Fibroblast of skin of left quadriceps (primary cell): ENCODE results near the gene NGEF.
"Not testable (repeated sequence)": the region's sequence is repeated elsewhere in the genome, so short reads cannot be mapped to it uniquely, and the experiment has no call there.

Source experiments
- DNase-seq, 2 experiments: peaks; one replicate each; pipeline ENCODE4 v3.0.0-alpha.2; 2013; ENCODE audit warnings: low read depth in 2 of 2

NGEF gene

DNA sequence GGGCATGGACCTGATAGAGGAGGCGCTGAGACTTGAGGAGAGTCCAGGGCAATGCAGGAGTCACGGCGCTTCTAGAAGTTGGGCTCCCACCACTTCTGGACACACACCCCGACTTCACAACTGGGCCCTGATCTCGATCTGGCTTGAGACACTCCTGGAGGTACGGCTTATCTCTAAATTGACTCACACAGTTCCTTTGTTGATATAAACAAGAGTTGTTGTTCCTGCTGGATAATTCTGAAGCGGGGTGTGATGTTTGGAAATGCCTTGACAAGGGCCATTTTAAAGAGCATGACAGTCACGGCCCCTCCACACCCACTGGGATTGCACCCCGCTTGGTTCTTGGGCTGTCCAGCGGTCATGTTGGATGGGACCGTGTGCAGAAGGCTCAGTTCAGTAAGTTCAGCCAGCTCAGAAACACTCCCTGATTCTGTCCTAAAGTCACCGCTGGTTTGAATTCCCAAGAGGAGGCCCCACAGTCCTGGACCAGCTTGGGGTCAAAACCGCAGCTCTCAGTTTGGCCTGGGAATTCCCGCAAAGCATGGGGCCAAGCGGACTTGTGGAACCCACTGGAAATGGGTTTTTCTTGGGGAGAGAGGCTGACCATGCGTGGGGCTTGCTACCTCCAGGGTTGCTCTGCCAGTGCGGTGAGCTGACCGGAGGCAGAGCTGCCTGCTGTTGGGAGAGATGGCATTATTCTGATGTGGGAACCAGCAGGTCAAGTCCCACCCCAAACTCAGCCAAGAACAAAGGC, 10.1 kb upstream of the NGEF start:
- DNase-seq: no peak

DNA sequence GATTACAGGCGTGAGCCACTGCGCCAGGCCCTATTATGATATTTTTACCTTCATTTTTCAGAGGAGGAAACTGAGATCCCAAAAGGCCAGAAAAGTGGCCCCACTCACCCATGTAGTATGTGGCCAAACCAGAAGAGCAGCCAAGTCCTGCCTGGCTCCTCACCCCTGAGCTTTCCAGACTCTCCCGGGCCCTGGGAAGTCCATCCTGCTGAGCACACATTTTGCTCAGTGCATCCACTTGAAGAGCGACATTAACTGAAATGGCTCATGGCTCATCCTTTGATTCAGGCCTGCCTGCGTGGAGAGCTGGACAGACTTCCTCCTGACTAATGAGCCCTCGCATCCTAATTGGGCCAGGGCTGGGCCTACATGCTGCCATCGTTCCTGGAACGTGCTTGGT, 9.5 kb upstream of the NGEF start:
- DNase-seq: no peak

DNA sequence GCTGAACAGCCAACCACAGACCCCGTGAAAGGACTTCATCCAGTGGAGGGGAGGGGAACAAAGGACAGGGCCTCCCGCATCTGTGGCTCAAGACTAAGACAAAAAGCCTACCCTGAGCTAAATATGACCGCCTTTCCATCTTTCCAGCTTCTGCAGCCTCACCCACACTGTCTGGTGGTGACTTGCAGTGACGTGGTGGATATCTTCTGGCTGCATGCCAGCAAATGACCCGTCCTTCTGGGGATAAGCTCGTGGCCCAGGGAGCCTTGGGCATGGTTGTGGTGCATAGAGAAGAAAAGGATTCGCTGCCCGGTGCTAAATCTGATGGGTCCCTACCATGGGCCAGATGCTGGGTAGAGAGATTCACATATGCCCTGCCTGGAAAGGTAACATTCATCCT, 8.7 kb upstream of the NGEF start:
- DNase-seq: no peak

DNA sequence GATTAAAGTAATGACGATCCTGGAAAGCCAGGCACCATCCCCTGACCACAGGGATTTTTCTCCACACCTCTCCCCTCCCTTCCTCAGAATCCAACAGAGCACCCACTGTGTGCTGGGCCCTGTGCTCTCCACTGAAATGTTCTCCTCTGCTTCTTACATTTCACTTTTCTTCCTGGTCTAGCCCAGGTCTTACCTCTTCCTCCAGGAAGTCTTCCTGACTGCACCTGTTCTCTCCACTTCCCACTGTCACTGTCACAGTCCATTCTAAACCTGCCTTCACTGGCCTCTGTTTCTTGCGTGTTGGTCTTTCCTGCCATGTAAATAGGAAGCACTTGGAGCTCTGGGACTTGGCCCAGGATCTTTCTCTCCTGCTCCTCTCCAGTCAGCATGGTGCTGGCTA, 7.4 kb upstream of the NGEF start:
- DNase-seq: no peak

DNA sequence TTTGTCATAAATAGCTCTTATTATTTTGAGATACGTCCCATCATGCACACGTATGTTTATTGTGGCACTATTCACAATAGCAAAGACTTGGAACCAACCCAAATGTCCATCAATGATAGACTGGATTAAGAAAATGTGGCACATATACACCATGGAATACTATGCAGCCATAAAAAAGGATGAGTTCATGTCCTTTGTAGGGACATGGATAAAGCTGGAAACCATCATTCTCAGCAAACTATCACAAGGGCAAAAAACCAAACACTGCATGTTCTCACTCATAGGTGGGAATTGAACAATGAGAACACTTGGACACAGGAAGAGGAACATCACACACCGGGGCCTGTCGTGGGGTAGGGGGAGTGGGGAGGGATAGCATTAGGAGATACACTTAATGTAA, 6.6 kb upstream of the NGEF start:
- not testable (repeated sequence) for DNase-seq

DNA sequence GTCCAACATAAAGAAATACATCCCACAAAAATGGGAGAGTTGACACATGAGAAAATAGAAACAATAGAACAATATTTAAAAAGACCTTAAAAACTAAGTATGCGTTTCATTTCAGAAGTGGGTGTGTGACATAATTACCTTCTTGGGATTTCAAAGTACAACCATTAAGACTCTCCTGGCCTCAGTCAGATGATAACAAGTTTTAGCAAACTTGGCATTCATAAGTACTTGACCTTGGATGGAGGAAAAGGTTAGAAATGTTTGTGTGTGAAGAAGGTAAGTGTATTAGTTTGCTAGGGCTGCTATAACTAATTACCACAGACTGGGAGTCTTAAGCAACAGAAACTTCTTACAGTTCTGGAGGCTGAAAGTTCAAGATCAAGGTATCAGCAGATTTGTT, 4.9 kb upstream of the NGEF start:
- DNase-seq: no peak

DNA sequence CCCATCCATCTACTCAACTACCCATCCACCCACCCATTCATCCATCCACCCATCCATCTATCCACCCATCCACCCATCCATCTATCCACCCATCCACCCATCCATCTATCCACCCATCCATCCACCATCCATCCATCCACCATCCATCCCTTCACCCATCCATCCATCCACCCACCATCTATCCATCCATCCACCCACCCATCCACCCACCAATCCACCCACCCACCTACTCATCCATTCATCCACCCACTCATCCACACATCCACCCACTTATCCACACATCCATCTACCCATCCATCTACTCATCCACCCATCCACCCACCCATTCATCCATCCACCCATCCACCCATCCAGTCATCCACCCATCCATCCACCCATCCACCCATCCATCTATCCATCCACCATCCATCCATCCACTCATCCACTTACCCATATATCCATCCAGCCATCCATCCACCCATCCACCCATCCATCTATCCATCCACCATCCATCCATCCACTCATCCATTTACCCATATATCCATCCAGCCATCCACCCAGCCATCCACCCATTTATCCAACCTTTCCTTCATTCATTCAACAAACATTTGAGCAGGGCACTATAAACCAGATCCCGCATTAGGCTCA, 2.1 kb upstream of the NGEF start:
- no peak for DNase-seq

DNA sequence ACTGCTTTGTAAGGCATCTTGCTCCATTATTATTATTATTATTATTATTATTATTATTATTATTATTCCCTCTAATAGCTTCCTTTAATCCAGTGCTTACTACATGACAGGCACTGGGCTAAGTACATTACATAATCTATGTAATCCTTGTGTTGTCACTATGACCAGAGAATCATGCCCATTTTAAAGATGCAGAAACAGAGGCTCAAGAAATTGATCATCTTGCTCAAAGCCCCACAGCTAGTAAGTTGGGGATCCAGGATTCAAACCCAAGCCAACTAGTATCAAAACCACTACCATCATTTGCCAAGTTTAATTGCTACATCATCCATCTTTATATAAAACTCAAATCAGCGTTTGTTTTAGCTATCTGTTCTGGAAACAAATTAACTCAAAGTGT, 594 bp upstream of the NGEF start:
- no peak for DNase-seq

DNA sequence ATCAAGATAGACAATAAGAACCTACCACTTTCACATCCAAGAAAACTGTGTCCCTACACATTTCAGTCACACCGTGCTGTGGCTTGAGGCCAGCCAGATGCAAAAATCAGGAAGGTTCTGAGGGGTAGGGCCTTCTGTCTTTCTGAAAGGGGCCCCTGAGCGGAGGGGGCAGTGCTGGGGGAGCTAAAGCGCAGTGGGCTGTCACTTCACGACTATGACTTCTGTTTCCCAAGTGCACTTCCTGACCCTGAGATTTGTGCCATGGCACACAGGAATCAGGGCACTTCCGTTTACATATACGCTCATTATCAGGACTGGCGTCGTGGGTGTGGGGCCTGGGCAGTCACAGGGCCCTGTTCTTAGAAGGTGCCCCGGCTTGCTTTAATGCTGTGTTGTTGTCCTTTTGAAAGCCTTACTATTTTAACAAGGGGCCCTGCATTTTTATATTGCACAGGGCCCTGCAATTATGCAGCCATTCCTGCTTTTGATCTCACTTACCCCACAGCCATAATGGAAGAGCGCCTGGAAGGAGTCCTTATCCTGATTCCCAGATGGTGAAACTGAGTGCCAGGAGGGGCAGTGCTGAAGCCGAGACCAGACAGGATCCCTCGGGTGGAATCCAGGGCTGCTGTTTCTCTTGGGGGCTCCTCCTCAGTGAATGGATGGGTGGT, 620 bp downstream of the NGEF start:
- DNase-seq: no peak

DNA sequence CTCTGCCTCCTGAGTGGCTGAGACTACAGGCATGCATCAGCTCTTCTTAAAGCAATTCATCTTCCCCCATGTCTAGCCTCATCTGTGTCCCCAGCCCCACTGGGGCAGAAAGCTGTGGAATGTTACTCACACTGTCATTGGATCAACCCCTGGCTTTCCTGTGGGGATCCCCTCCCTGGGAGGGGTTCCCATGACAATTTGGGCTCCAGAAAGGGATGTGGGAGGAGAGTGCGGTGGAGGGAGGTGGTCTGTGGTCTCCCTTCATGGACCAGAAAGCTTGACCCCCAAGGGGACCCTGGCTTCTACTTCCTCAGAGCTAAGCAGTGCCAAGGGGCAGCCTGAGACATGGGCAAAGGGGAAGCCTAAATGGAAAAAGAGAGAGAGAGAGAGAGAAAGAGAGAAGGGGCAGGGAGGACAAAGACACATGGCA, 1.3 kb downstream of the NGEF start:
- DNase-seq: no peak

DNA sequence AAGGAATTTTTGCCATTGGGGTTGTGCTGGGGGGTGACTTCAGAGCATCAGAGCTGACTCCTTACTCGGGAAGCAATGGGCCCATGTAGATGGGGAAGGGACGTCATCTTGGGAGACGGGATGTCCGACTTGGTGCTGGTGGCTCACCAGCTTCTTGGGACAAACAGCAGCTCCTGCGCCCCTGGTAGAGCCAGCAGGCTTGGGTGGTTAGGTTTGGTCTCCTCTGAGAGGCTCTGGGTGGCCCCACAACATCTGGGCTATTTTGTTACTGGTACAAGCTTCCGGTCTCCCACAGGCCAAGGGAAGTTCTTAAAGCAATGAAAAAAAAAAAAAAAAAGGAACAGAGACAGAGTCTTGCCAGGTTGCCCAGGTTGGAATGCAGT, 1.8 kb downstream of the NGEF start:
- no peak for DNase-seq

DNA sequence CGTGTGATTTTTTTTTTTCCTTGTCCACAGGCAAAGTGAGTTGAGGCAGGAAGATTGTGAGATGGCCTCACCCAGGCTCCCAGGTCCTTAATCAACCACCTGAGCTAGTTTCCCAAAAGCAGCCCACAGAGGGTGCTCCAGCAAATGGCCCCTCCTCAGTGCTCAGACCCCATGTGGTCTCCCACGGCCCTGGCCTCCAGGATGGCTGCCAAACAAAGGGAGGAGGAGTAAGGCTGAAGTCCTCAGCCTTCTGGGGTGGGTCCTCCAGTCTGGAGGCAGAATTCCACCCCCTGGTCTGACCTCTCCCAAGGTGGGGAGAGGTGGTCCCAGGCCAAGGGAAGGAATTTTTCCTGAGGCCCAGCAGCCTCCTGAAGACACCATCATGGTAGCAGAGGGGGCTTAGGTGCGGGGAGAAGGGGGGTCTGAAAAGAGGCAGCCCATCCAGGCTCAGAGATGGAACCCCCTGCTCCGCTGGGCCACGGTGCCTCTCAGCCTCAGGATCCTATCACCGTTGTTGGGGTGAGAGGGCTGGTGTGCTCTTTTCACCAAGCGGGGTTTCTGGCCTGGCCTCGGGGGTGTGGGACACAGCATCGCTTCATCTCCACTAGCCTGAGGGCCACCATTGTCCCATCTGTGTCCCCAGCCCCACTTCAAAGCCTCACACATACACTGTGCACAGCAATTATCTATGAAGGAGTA, 2.3 kb downstream of the NGEF start:
- no peak for DNase-seq

DNA sequence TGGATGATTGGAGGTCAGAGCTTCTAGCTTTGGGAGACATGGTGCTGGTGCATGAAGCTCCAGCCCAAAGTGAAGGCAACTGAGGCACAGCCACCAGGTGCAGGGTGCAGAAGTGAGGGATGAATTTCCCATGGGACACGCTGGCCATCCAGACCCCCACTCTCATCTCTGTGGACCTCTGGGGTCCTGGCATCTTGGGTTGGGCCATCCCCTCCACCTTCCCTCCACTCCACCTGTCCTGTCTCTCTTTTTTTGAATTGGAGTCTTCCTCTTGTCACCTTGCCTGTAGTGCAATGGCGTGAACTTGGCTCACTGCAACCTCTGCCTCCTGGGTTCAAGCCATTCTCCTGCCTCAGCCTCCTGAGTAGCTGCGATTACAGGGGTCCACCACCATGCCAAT, 3.4 kb downstream of the NGEF start:
- DNase-seq: no peak

DNA sequence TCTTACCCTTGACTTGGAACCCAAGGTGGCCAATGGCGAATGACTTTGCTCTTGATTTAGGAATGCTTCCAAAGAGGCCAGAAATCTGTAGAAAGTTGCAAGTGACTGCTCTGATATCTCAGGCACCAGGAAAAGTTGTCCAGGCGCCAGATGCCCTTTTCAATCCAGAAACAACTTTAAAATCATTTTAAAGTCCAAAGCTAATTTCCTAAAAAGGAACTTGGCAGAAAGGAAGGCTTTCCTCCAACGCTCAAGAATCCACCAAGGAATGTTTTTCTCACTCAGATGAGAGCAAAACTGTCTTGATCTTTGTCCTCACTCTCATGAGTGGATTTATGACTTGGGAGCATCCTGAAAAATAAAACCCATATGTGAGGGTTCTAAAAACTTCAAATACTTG, 5.3 kb downstream of the NGEF start:
- no peak for DNase-seq

DNA sequence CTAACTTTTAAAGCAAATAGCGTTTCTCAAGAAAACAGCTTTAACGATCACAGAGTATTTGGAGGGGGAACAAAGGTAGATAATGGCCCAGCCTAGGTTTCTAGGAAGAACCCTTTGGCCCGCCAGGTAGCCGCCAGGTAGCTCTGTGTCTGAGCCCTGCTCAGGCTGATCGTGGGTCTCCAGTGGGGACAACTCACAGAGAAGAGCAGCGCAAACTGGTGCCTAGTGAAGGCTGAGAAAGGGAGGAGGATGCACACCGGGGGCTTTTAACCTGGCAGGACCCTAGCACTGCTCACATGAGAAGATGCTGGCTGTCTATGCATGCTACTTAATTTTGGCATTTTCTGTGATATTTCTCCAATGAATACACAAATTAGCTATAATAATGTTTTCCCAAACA, 5.8 kb downstream of the NGEF start:
- DNase-seq: no peak

DNA sequence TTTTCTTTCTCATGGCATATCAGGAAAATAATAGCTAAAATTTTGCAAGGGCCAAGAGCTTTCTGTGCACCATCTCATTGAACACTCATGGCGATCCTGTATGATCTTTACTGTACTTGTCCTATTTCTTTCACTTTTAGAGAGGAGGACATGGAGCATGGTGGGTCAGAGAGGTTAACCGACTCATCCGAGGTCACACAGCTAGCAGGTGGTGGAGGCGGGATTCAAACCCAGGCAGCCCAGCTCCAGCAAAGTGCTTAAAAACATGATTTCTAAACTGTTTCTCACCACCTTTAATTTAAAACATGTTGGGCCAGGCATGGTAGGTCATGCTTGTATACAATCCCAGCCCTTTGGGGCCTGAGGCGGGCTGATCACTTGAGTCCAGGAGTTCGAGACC, 6.4 kb downstream of the NGEF start:
- no peak for DNase-seq

DNA sequence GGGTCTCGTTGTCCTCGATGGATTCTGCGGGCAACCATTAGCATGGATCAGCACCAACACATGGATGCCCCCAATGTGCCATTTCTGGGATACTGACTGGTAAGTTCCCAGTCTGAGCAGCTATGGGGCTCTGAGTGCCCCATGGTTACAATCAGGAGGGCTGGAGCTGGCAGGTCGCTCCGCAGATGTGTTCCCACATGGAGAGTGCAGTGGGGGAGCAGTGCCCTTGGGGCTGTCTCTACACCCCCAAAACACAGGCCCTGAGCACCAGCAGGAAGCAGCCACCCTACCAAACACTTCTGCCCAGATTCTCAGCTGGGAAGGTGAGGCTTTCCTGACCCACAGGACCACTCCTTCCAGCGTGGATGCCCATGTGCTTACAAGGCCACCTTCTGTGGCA, 8.0 kb downstream of the NGEF start:
- no peak for DNase-seq

DNA sequence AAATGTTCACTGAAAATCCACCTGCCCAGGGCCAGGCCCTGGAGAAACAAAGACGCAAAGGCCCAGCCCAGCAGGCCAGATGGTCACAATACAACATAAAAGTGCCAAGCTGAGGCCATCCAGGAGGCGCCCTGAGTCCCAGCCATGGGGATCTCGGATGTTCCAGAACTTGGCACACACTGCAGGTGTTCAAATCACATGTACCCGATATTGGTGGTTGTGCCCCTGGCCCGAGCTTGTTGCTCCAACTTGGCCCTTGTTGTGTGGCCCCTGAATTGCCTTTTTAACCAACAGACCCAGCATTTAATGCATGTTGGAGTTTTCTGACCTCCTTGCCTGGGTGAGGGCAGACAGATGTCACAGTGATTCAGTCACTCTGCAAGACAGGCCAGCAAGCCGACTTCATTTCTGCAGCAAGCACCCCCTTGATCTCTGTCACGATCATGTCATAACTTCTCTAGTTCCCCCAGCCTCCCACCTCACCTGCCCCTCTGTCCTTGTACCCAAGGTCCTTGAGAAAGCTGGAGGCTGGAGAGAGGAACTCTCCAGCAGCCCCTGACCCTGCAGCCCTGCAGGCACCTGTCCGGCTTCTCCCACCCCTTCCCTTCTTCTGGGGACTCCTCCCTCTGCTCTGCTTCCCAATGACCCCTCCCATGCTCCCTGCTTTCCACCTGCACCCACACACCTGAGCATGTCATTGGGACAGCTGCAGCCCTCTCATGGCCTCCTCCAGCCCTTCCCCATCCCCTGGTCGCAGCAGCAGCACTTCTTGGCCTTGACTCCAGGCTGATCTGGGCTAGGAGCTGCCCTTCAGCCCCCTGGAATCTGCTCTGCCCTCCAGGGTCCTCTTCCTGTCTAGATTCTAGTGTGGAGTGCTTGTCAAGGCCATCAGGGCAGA, 9.1 kb downstream of the NGEF start:
- DNase-seq: no peak

DNA sequence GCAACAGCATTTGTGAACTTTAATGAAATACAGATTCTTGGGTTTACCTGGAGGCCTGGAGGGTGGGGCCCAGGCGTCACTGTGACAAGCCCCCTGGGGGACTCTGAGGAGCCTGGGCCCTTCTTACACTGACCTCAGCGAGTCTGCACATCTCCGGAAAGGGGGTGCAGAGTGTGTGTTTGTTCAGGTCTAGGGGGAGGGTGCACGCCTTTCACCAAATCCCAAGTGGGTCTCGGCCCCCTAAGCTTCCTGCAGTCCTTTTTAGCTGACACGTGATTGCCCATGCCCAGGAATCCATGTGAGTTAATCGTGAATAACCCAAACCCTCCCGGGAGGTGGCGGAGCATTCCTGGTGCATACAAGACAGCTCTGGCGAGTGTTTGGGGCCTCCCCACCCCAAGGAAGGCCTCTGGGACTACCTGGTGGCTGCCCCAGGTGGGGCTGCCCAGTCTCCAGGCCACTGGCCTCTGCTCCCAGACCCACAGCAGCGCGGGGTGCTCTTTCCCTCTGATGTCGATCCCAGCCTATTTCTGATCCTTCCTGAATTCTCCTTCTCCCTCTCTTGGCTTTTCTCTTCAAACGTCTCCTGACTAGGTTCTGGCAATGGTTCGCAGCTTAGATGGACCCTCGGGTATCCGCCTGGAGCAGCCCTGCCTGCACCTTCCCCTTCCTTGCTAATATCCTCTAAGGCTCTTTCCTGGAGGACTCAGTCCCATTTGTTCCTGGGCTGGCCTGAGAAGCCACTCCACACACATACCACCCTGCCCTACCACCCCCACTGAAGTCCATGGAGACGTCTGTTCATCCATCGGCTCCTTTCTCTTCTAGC, 10.0 kb downstream of the NGEF start:
- DNase-seq: no peak

DNA sequence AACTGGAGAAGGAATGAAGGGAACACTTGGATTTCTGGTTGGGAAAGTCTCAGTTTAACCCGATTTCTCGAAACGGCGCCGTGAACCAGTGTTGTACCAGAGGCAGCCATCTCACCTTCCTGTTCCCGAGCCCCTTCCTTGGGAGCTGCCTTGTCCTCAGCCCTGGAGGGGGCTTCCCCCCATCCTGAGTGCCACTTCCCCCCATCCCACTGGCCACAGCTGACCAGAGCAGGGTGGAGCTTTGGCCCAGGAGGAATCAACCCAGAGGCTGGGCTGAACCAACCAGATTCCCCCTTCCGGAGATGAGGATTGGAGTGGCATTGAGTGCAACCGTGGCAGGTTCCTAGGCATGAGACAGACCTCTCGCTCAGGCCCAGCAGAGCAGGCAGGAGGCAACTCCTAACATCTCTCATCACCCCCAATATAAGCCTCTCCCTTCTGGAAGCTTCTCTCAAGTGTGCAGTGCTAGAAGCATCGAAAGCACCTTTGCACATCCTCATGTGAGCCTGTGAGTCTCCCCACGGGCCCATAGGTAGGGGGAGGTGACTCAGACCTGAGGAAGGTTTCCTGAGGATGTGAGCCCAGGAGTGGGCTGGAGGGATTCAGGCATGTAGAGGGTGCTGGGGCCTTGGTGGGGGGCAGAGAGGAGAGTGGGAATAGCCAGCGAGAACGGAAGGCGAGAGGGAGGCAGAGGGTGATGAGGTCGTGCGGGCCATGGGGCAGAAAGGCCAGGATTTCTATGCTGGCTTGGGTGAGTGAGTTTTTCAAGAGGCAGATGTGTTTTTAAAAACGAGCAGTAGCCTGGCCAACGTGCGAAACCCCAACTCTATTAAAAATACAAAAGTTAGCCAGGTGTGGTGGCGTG, 11.9 kb downstream of the NGEF start:
- no peak for DNase-seq
